ENCODE data around the gene MRPL53.

The MRPL53 gene

DNA sequence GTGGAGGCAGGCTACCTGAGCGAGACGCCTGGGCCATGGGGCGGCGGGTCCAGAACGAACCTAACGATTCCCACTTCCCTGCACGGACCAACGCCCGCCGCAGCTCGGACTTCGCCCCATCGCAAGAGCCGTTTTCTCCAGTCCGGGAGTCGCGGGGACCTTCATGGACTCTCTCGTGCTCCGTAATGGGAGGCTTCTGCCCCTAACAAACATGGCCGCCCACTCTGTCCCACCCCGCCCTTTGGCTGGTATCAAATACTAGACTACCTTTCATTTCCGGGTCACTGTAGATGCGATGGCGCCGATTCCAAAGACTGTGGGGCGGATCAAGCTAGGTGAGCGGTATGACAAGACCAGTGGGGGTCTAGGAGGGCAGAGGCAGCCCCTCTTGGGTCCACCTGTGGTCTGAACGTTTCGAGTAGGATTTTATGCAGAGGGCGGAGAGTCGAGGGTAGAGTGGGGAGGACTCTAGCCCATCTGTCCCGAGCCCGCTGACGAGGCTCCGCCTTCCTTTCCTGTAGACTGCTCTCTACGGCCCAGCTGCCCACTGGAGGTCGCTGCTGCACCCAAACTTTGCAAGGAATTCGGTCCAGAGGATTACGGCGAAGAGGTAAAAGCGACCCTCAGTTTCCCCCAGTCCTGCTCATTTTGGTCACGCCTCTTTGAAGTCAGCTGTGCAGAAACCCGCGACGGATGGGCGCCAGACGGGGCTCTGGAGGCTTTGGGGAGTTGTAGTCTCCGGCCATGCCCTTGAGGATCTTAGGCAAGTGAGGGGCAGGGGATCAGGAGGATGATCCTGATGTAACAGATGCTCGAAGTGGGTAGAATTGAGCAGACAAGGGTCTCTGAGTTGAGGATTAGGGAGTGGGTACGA, 10.6 kb upstream of the MRPL53 start, which contains the start of the genes CCDC142 and TTC31:
TSS of gene CCDC142 (minus strand) at position 198 of the 874 bp plus-strand sequence. CDS start at position 37, 161 bp downstream.
TSS of gene TTC31 (plus strand) at position 281 of the 874 bp plus-strand sequence. CDS start at position 296, 15 bp downstream.
- Histone ChIP-seq H3K4me3 (ENCODE audit: insufficient read depth, low read length, poor library complexity, severe bottlenecking) (peak within 1 kb of the TSS; percentile 96), H3K36me3 (ENCODE audit: low read length) (peaks cover 4% of the 10 kb centered on the region; the same call in 1 of the 2 replicates), H3K27ac (ENCODE audit: low read depth, low read length) (peak within 1 kb of the TSS; percentile 80), H3K9me3 (ENCODE audit: insufficient read depth, low read length) (no peaks in the 10 kb centered on the region), H3F3A (ENCODE audit: insufficient read depth) (no peaks in the 10 kb centered on the region), H3K27me3 (ENCODE audit: low read length) (no peaks in the 10 kb centered on the region), H3K9ac (ENCODE audit: low read length) (peak within 1 kb of the TSS; percentile 84), H4K20me1 (ENCODE audit: low read depth, low read length) (no peaks in the 10 kb centered on the region), H3K79me2 (ENCODE audit: insufficient read depth, low read length) (peaks cover 26% of the 10 kb centered on the region), H3K9me2 (replicated peaks; ENCODE audit: insufficient read depth, low read length) (no peaks in the 10 kb centered on the region), H2AFZ (ENCODE audit: low read depth, low read length, severe bottlenecking) (peak within 1 kb of the TSS; percentile 84), H3K4me2 (ENCODE audit: low read depth, low read length, poor library complexity, severe bottlenecking) (peak within 1 kb of the TSS; percentile 89)
- TF ChIP-seq EZH2phosphoT487 (conservative IDR thresholded peaks at IDR 0.05; ENCODE audit: low read length), result no peak
- TF ChIP-seq, protein P1, sequence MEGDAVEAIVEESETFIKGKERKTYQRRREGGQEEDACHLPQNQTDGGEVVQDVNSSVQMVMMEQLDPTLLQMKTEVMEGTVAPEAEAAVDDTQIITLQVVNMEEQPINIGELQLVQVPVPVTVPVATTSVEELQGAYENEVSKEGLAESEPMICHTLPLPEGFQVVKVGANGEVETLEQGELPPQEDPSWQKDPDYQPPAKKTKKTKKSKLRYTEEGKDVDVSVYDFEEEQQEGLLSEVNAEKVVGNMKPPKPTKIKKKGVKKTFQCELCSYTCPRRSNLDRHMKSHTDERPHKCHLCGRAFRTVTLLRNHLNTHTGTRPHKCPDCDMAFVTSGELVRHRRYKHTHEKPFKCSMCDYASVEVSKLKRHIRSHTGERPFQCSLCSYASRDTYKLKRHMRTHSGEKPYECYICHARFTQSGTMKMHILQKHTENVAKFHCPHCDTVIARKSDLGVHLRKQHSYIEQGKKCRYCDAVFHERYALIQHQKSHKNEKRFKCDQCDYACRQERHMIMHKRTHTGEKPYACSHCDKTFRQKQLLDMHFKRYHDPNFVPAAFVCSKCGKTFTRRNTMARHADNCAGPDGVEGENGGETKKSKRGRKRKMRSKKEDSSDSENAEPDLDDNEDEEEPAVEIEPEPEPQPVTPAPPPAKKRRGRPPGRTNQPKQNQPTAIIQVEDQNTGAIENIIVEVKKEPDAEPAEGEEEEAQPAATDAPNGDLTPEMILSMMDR (IDR thresholded peaks at IDR 0.05; ENCODE audit: insufficient read depth, low read length, poor library complexity, severe bottlenecking), result peak; percentile 82

GRCh38 chr2:74481961-74482800, 9.7 kb upstream of the MRPL53 start:
- Histone ChIP-seq H3K9me2 (replicated peaks; ENCODE audit: insufficient read depth, low read length) (no peaks in the 10 kb centered on the region), H3K9me3 (ENCODE audit: insufficient read depth, low read length) (no peaks in the 10 kb centered on the region), H4K20me1 (ENCODE audit: low read depth, low read length) (no peaks in the 10 kb centered on the region), H3K4me2 (ENCODE audit: low read depth, low read length, poor library complexity, severe bottlenecking) (peak overlapping the region; percentile 89), H3F3A (ENCODE audit: insufficient read depth) (no peaks in the 10 kb centered on the region), H3K27ac (ENCODE audit: low read depth, low read length) (peak overlapping the region; percentile 80), H3K9ac (ENCODE audit: low read length) (peak overlapping the region; percentile 84), H3K36me3 (ENCODE audit: low read length) (peaks cover 4% of the 10 kb centered on the region; the same call in 1 of the 2 replicates), H2AFZ (ENCODE audit: low read depth, low read length, severe bottlenecking) (peak overlapping the region; percentile 84), H3K79me2 (ENCODE audit: insufficient read depth, low read length) (peaks cover 26% of the 10 kb centered on the region), H3K27me3 (ENCODE audit: low read length) (no peaks in the 10 kb centered on the region), H3K4me3 (ENCODE audit: insufficient read depth, low read length, poor library complexity, severe bottlenecking) (peak overlapping the region; percentile 96)
- TF ChIP-seq, protein P1 (IDR thresholded peaks at IDR 0.05; ENCODE audit: insufficient read depth, low read length, poor library complexity, severe bottlenecking), result no peak
- no peak for TF ChIP-seq EZH2phosphoT487 (conservative IDR thresholded peaks at IDR 0.05; ENCODE audit: low read length)

- H3K9me3 ChIP-seq (ENCODE audit: insufficient read depth, low read length), result no peaks in the 10 kb centered on the region
- H3K4me2 ChIP-seq (ENCODE audit: low read depth, low read length, poor library complexity, severe bottlenecking), result peak overlapping the region; percentile 89
- H4K20me1 ChIP-seq (ENCODE audit: low read depth, low read length), result no peaks in the 10 kb centered on the region
- peaks cover 4% of the 10 kb centered on the region; the same call in 1 of the 2 replicates for H3K36me3 ChIP-seq (ENCODE audit: low read length)
- no peak overlapping the region for H2AFZ ChIP-seq (ENCODE audit: low read depth, low read length, severe bottlenecking)
- H3K79me2 ChIP-seq (ENCODE audit: insufficient read depth, low read length), result peaks cover 26% of the 10 kb centered on the region
- H3K27ac ChIP-seq (ENCODE audit: low read depth, low read length), result no peak overlapping the region
- peak overlapping the region; percentile 96 for H3K4me3 ChIP-seq (ENCODE audit: insufficient read depth, low read length, poor library complexity, severe bottlenecking)
- TF ChIP-seq, protein P1 (IDR thresholded peaks at IDR 0.05; ENCODE audit: insufficient read depth, low read length, poor library complexity, severe bottlenecking), result no peak
- TF ChIP-seq EZH2phosphoT487 (conservative IDR thresholded peaks at IDR 0.05; ENCODE audit: low read length), result no peak
- H3K9me2 ChIP-seq (replicated peaks; ENCODE audit: insufficient read depth, low read length), result no peaks in the 10 kb centered on the region
- H3F3A ChIP-seq (ENCODE audit: insufficient read depth), result no peaks in the 10 kb centered on the region
- peak overlapping the region; percentile 84 for H3K9ac ChIP-seq (ENCODE audit: low read length)
- no peaks in the 10 kb centered on the region for H3K27me3 ChIP-seq (ENCODE audit: low read length)
Measured at GRCh38 chr2:74481431-74481830, 9.0 kb upstream of the MRPL53 start.

Data from SU-DHL-6 (cell line).